Neural progenitor cell (in vitro differentiated cells): ENCODE measurements around the gene FXYD7. TPM values are rescaled to one million over a fixed set of nuclear protein-coding genes. Genes with fewer than 3 reads are reported as not detected.
A peak's percentile ranks its signal among the peaks of the same experiment; 100 is the strongest.

Experiments used
- DNase-seq: peaks from one replicate; pipeline ENCODE4 v3.0.0-alpha.2; 2016; ENCODE audit warnings: low spot score
- H2AFZ ChIP-seq: fragments of 200-600 bp; sonication (generic); replicated peaks from 2 replicates; pipeline ENCODE4 v1.6.1; 2016; ENCODE audit warnings: antibody characterized with exemption
- H3F3A ChIP-seq: fragments of 200-600 bp; sonication (generic); 2 replicates; pipeline ENCODE4 v1.6.1; 2016; ENCODE audit warnings: antibody characterized with exemption, low read depth
- H3K27ac ChIP-seq: fragments of 200-600 bp; sonication (generic); 2 replicates; pipeline ENCODE4 v1.5.1; 2016; ENCODE audit warnings: mild to moderate bottlenecking
- H3K27me3 ChIP-seq: fragments of 200-600 bp; sonication (generic); 2 replicates; pipeline ENCODE4 v1.6.1; 2016; ENCODE audit warnings: mild to moderate bottlenecking, moderate library complexity
- H3K36me3 ChIP-seq: fragments of 200-600 bp; sonication (generic); 2 replicates; pipeline ENCODE4 v1.5.1; 2016
- H3K4me1 ChIP-seq: fragments of 200-600 bp; sonication (generic); 2 replicates; pipeline ENCODE4 v1.6.1; 2016; ENCODE audit warnings: mixed run types
- H3K4me2 ChIP-seq: fragments of 200-600 bp; sonication (generic); 2 replicates; pipeline ENCODE4 v1.6.1; 2016
- H3K4me3 ChIP-seq: fragments of 200-600 bp; sonication (generic); 2 replicates; pipeline ENCODE4 v1.5.1; 2016
- H3K79me2 ChIP-seq: fragments of 200-600 bp; sonication (generic); 2 replicates; pipeline ENCODE4 v1.6.1; 2016; ENCODE audit warnings: low read depth
- H3K9ac ChIP-seq: fragments of 200-600 bp; sonication (generic); 2 replicates; pipeline ENCODE4 v1.6.1; 2016
- H3K9me3 ChIP-seq: fragments of 200-600 bp; sonication (generic); 2 replicates; pipeline ENCODE4 v1.5.1; 2016; ENCODE audit warnings: low read depth
- H4K20me1 ChIP-seq: fragments of 200-600 bp; sonication (generic); 2 replicates; pipeline ENCODE4 v1.6.1; 2016; ENCODE audit warnings: low read depth
- H3K27ac Mint-ChIP-seq: 3 replicates; pipeline ENCODE4 v1.8.0; 2021; ENCODE audit warnings: mixed read lengths
- H3K27me3 Mint-ChIP-seq: 2 replicates; pipeline ENCODE4 v1.8.0; 2022; ENCODE audit warnings: low read depth, mild to moderate bottlenecking, inconsistent platforms, moderate library complexity, mixed read lengths; ENCODE audit not compliant: insufficient read depth
- H3K36me3 Mint-ChIP-seq: 3 replicates; pipeline ENCODE4 v1.8.0; 2021; ENCODE audit warnings: mixed read lengths
- H3K4me1 Mint-ChIP-seq: 3 replicates; pipeline ENCODE4 v1.8.0; 2021; ENCODE audit warnings: mixed read lengths
- H3K4me3 Mint-ChIP-seq: 3 replicates; pipeline ENCODE4 v1.8.0; 2021; ENCODE audit warnings: mild to moderate bottlenecking, moderate library complexity, mixed read lengths
- H3K9me3 Mint-ChIP-seq: 3 replicates; pipeline ENCODE4 v1.8.0; 2020; ENCODE audit warnings: mixed read lengths
- EZH2 ChIP-seq: fragments of 200-600 bp; sonication (generic); IDR thresholded peaks from 2 replicates; pipeline ENCODE4 v1.6.1; 2017; ENCODE audit warnings: antibody characterized with exemption, mild to moderate bottlenecking, moderate library complexity
- EZH2phosphoT487 ChIP-seq: fragments of 200-600 bp; sonication (generic); IDR thresholded peaks from 2 replicates; pipeline ENCODE4 v1.6.1; 2017; ENCODE audit warnings: antibody characterized with exemption
- total RNA-seq: library from RNA; depleted of rRNA; stranded (reverse); fragments of >200 nt; gene quantifications from 2 replicates; pipeline ENCODE4 v1.2.3, GENCODE V29; 2015; ENCODE audit warnings: low replicate concordance
- TF ChIP-seq, protein P1 (sequence below): fragments of 200-600 bp; sonication (generic); IDR thresholded peaks from 2 replicates; pipeline ENCODE4 v1.5.1; 2017; ENCODE audit warnings: antibody characterized with exemption, mild to moderate bottlenecking

FXYD7 gene
- total RNA-seq, 1 donor from 2014 or later = 0.13 TPM

DNA sequence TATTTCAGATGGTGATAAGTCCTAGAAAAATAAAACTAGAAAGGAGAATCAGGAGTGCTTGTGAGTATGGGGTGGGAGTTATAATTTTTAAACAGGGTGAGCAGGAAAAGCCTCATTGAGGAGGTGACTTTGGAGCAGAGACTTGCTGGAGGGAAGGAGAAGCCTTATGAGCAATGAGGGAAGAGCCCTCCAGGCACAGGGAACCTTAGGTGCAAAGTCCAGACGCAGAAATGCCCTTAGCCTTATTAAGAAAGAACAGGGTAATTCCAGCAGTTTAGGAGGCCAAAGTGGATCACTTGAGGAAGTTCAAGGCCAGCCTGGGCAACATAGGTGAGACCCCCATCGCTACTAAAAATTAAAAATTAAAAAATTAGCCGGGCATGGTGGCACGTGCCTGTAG is 48.4 kb upstream of the FXYD7 start:
- no peak overlapping the region for H3K4me3 ChIP-seq
- TF ChIP-seq, protein P1, sequence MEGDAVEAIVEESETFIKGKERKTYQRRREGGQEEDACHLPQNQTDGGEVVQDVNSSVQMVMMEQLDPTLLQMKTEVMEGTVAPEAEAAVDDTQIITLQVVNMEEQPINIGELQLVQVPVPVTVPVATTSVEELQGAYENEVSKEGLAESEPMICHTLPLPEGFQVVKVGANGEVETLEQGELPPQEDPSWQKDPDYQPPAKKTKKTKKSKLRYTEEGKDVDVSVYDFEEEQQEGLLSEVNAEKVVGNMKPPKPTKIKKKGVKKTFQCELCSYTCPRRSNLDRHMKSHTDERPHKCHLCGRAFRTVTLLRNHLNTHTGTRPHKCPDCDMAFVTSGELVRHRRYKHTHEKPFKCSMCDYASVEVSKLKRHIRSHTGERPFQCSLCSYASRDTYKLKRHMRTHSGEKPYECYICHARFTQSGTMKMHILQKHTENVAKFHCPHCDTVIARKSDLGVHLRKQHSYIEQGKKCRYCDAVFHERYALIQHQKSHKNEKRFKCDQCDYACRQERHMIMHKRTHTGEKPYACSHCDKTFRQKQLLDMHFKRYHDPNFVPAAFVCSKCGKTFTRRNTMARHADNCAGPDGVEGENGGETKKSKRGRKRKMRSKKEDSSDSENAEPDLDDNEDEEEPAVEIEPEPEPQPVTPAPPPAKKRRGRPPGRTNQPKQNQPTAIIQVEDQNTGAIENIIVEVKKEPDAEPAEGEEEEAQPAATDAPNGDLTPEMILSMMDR = no peak
- TF ChIP-seq EZH2phosphoT487 (no peak), EZH2 (no peak)
- no peaks in the 10 kb centered on the region for H3K79me2 ChIP-seq
- no peak for DNase-seq
- no peaks in the 10 kb centered on the region for H3K4me1 Mint-ChIP-seq
- H2AFZ ChIP-seq = no peak overlapping the region
- H3K9me3 ChIP-seq = no peaks in the 10 kb centered on the region
- no peaks in the 10 kb centered on the region for H3K4me1 ChIP-seq
- H3K36me3 Mint-ChIP-seq = no peaks in the 10 kb centered on the region
- H3F3A ChIP-seq = no peaks in the 10 kb centered on the region
- no peak overlapping the region for H3K9ac ChIP-seq
- no peak overlapping the region for H3K27ac ChIP-seq
- H3K27ac Mint-ChIP-seq = no peak overlapping the region
- no peak overlapping the region for H3K4me2 ChIP-seq
- peaks cover 8% of the 10 kb centered on the region for H3K27me3 ChIP-seq
- peaks cover 4% of the 10 kb centered on the region for H3K27me3 Mint-ChIP-seq
- no peak overlapping the region for H3K4me3 Mint-ChIP-seq
- H4K20me1 ChIP-seq = no peaks in the 10 kb centered on the region
- no peaks in the 10 kb centered on the region for H3K9me3 Mint-ChIP-seq
- no peaks in the 10 kb centered on the region for H3K36me3 ChIP-seq

DNA sequence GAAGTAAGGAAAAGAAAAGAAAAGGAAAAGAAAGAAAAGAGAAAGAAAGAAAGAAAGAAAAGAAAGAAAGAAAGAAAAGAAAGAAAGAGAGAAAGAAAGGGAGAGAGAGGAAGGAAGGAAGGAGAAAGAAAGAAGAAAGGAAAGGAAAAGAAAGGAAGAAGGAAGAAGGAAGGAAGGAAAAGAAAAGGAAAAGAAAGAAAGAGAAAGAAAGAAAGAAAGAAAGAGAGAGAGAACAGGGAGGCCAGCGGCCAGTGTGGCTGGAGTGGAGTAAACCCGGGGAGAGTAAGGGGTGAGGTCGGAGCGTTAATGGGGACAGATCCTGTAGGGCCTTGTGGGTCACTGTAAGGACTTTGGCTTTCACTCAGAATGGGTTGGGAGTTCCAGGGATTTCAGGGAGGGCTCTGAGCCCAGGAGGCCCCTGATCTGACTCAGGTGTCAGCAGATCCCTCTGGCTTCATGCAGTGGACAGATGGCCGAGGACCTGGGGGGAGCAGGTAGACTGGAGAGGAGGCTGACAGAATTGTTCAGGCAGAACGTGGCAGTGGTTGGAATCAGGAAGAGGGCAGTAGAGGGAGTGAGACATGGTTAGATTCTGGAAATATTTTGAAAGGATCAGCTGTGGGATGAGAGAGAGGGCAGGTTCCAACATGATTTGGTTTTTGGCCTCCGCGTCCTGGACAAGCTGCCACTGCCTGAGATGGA is 47.2 kb upstream of the FXYD7 start:
- H3K27me3 ChIP-seq = peaks cover 5% of the 10 kb centered on the region
- H3K9me3 Mint-ChIP-seq = no peaks in the 10 kb centered on the region
- peaks cover 6% of the 10 kb centered on the region for H3K27me3 Mint-ChIP-seq
- no peak overlapping the region for H3K4me2 ChIP-seq
- H3F3A ChIP-seq = no peaks in the 10 kb centered on the region
- DNase-seq = no peak
- H3K79me2 ChIP-seq = no peaks in the 10 kb centered on the region
- H3K4me3 ChIP-seq = no peak overlapping the region
- H3K9ac ChIP-seq = no peak overlapping the region
- H3K9me3 ChIP-seq = no peaks in the 10 kb centered on the region
- no peaks in the 10 kb centered on the region for H3K4me1 Mint-ChIP-seq
- no peaks in the 10 kb centered on the region for H4K20me1 ChIP-seq
- no peaks in the 10 kb centered on the region for H3K4me1 ChIP-seq
- no peaks in the 10 kb centered on the region for H3K36me3 Mint-ChIP-seq
- no peaks in the 10 kb centered on the region for H3K36me3 ChIP-seq
- peak overlapping the region; percentile 34 for H3K27ac Mint-ChIP-seq
- H2AFZ ChIP-seq = no peak overlapping the region
- no peak overlapping the region for H3K4me3 Mint-ChIP-seq
- no peak overlapping the region for H3K27ac ChIP-seq
- TF ChIP-seq, protein P1 = no peak
- TF ChIP-seq EZH2 (no peak), EZH2phosphoT487 (no peak)

DNA sequence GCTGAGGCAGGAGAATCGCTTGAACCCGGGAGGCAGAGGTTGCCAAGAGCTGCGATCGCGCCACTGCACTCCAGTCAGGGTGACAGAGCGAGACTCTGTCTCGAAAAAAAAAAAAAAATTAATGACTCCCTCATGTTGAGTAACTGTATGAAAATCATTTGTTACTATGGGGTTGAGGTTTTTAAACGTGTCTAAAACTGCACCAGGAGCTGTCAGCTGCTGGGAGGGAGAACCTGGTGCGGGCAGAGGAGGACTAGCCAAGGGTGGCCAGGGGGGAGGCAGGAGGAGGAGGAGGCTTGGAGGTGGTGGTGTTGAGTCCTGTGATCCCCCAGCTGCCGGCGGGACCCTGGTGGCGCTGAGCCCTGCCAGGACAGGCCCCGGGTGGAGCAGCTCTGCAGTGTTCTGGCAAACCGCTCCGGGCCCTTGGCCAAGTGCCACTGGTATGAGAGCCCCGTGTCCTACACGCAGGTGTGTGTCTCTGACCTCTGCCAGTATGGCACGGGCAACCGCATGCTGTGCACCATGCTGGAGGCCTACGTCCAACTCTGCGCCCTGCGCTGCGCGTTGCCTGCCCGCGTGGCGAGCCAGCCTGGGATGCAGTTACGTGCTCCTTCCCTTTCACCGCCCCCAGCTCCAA is 44.5 kb upstream of the FXYD7 start:
- no peak overlapping the region for H3K4me2 ChIP-seq
- no peaks in the 10 kb centered on the region for H3F3A ChIP-seq
- H3K4me3 ChIP-seq = no peak overlapping the region
- Mint-ChIP-seq H3K27me3 (peaks cover 6% of the 10 kb centered on the region), H3K9me3 (no peaks in the 10 kb centered on the region), H3K36me3 (no peaks in the 10 kb centered on the region), H3K4me1 (no peaks in the 10 kb centered on the region), H3K4me3 (no peak overlapping the region), H3K27ac (no peak overlapping the region)
- H2AFZ ChIP-seq = no peak overlapping the region
- DNase-seq = no peak
- no peaks in the 10 kb centered on the region for H3K36me3 ChIP-seq
- H3K9ac ChIP-seq = no peak overlapping the region
- no peaks in the 10 kb centered on the region for H3K4me1 ChIP-seq
- H3K9me3 ChIP-seq = no peaks in the 10 kb centered on the region
- H4K20me1 ChIP-seq = no peaks in the 10 kb centered on the region
- H3K27ac ChIP-seq = no peak overlapping the region
- no peaks in the 10 kb centered on the region for H3K79me2 ChIP-seq
- TF ChIP-seq EZH2 (no peak), EZH2phosphoT487 (no peak)
- TF ChIP-seq, protein P1 = no peak
- no peaks in the 10 kb centered on the region for H3K27me3 ChIP-seq
